ENCODE results near the gene ESPN. TPM values are rescaled to one million over a fixed set of nuclear protein-coding genes. Genes with fewer than 3 reads are reported as not detected.
"Not testable (repeated sequence)": the region's sequence is repeated elsewhere in the genome, so short reads cannot be mapped to it uniquely, and the experiment has no call there.

ESPN gene
- total RNA-seq, 4 donors from 2014 or later, result 0.47 to 0.92 (median 0.81) TPM; not detected in 1

DNA sequence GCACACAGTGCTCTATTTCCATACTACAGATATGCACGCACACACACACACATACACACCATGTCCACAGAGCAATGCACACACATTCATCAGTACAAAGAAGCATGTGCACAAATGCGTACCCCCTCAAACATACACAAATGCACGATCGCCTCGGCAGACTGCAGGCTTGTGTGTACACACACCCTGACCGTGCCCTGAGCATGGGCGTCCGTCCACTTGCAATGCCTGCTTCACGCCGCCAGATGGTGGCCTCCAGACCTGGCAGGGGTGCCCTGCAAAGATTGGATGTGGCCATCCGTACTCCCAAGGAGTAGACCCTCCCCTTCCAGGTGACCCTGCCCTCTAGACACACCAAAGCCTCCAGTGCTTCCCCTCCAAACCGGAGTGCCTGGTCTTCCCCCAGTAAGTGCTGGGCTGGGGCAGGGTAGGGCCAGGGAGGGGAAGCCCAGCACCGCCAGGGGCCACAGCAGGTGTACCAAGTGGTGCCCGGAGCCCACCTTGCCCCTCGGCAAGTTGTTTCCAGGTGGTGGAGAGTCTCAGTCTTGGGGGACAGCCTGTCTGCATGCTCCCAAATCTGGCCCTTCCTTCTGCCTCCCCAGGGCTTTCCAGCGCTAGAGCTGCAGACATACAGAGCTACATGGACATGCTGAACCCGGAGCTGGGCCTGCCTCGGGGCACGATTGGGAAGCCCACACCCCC lies 20.6 kb downstream of the ESPN start:
- Histone ChIP-seq H3K27me3 (peaks cover 92% of the 10 kb centered on the region), H3K9me3 (no peaks in the 10 kb centered on the region), H3K4me1 (peaks cover 0 to 34% (median 13%) of the 10 kb centered on the region in 3 donors), H3K27ac (no peak overlapping the region), H3K4me3 (no peak overlapping the region), H3K36me3 (no peaks in the 10 kb centered on the region)
- WGBS, 2 donors (ENCODE audit: low coverage in 1 of 2), result 20 to 100% methylated on average over 1 of the region's 19 CpGs
- no peak for ATAC-seq
- TF ChIP-seq EP300 (IDR thresholded peaks at IDR 0.05), result no peak
- TF ChIP-seq, protein P1, sequence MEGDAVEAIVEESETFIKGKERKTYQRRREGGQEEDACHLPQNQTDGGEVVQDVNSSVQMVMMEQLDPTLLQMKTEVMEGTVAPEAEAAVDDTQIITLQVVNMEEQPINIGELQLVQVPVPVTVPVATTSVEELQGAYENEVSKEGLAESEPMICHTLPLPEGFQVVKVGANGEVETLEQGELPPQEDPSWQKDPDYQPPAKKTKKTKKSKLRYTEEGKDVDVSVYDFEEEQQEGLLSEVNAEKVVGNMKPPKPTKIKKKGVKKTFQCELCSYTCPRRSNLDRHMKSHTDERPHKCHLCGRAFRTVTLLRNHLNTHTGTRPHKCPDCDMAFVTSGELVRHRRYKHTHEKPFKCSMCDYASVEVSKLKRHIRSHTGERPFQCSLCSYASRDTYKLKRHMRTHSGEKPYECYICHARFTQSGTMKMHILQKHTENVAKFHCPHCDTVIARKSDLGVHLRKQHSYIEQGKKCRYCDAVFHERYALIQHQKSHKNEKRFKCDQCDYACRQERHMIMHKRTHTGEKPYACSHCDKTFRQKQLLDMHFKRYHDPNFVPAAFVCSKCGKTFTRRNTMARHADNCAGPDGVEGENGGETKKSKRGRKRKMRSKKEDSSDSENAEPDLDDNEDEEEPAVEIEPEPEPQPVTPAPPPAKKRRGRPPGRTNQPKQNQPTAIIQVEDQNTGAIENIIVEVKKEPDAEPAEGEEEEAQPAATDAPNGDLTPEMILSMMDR (IDR thresholded peaks at IDR 0.05), result peak in 1 of 4 experiments; percentile 38

GRCh38 chr1:6445929-6446328 lies 21.4 kb downstream of the ESPN start:
- H3K4me1 ChIP-seq, result peaks cover 0 to 27% (median 8%) of the 10 kb centered on the region in 3 donors
- not testable (repeated sequence) for ATAC-seq, H3K4me3 ChIP-seq, H3K36me3 ChIP-seq, H3K27ac ChIP-seq, H3K9me3 ChIP-seq
- peaks cover 92% of the 10 kb centered on the region for H3K27me3 ChIP-seq
- no CpG with 5 or more reads among the region's 4 CpGs for WGBS, 2 donors (ENCODE audit: low coverage in 1 of 2)

DNA sequence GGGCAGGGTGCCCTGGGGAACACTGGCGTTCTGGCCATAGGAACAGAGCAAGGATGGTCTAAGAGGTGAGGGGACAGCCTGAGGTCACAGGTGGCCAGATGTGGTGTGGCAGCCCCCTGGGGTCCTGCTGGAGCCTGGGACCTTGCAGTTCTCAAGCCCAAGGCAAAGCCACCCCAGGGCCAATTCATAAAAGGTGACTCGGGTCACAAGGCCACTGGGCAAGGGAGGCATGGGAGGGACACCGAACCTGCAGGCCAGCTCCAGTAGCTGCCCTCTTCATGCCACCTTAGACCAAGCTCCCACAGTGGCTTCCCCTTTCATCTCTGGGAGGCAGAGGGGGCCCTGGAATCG lies 22.1 kb downstream of the ESPN start:
- TF ChIP-seq POLR2A (IDR thresholded peaks at IDR 0.05), result no peak
- TF ChIP-seq, protein P1 (IDR thresholded peaks at IDR 0.05), result no peak
- no CpG with 5 or more reads among the region's 4 CpGs for WGBS, 2 donors (ENCODE audit: low coverage in 1 of 2)
- Histone ChIP-seq H3K4me3 (no peak overlapping the region), H3K9me3 (no peaks in the 10 kb centered on the region), H3K27me3 (peaks cover 92% of the 10 kb centered on the region), H3K27ac (no peak overlapping the region), H3K4me1 (peaks cover 0 to 27% (median 8%) of the 10 kb centered on the region in 3 donors), H3K36me3 (no peaks in the 10 kb centered on the region)
- no peak for ATAC-seq

GRCh38 chr1:6447016-6447817 lies 22.6 kb downstream of the ESPN start:
- no peak overlapping the region for H3K27ac ChIP-seq
- H3K4me1 ChIP-seq, result peaks cover 0 to 27% (median 8%) of the 10 kb centered on the region in 3 donors
- peaks cover 92% of the 10 kb centered on the region for H3K27me3 ChIP-seq
- no peak for ATAC-seq
- TF ChIP-seq EP300 (IDR thresholded peaks at IDR 0.05), result no peak
- TF ChIP-seq POLR2AphosphoS5 (IDR thresholded peaks at IDR 0.05), result no peak
- TF ChIP-seq, protein P1 (IDR thresholded peaks at IDR 0.05), result no peak
- no peak for TF ChIP-seq POLR2A (IDR thresholded peaks at IDR 0.05)
- H3K4me3 ChIP-seq, result peak overlapping the region in 1 of 2 donors; percentile 22
- H3K9me3 ChIP-seq, result no peaks in the 10 kb centered on the region
- 0% methylated on average over 1 of the region's 67 CpGs; no CpG with 5 or more reads in 1 of the 2 donors for WGBS, 2 donors (ENCODE audit: low coverage in 1 of 2)
- H3K36me3 ChIP-seq, result no peaks in the 10 kb centered on the region

GRCh38 chr1:6447818-6448748 lies 23.5 kb downstream of the ESPN start:
- Histone ChIP-seq H3K9me3 (no peaks in the 10 kb centered on the region), H3K36me3 (no peaks in the 10 kb centered on the region), H3K27ac (no peak overlapping the region), H3K27me3 (peaks cover 93% of the 10 kb centered on the region), H3K4me1 (peaks cover 0 to 27% (median 8%) of the 10 kb centered on the region in 3 donors), H3K4me3 (peak overlapping the region in 1 of 2 donors; percentile 38)
- no CpG with 5 or more reads among the region's 68 CpGs for WGBS, 2 donors (ENCODE audit: low coverage in 1 of 2)
- TF ChIP-seq POLR2A (IDR thresholded peaks at IDR 0.05) (no peak), POLR2AphosphoS5 (IDR thresholded peaks at IDR 0.05) (no peak), EP300 (IDR thresholded peaks at IDR 0.05) (no peak)
- TF ChIP-seq, protein P1 (IDR thresholded peaks at IDR 0.05), result no peak
- ATAC-seq, result no peak

Data from gastroesophageal sphincter (tissue), 4 donors.